GM10248 (cell line): ENCODE measurements around the gene GRAMD4.

Experiments used
- CTCF ChIA-PET: fragments of 300-600 bp; sonication (Branson Sonifier 250); formaldehyde crosslinking; extraction: SDS; loops from one replicate; lab custom pipeline; 2021; ENCODE audit warnings: antibody characterized with exemption; lab: Yijun Ruan, JAX
- POLR2A ChIA-PET: fragments of 350-650 bp; sonication (Branson Sonifier 250); formaldehyde crosslinking; extraction: SDS; loops from one replicate; lab custom pipeline; 2020; ENCODE audit warnings: antibody characterized with exemption; lab: Yijun Ruan, JAX
- DNase-seq: peaks from one replicate; pipeline ENCODE4 v3.0.0; 2012; ENCODE audit errors: extremely low spot score
- TF ChIP-seq, protein P1 (sequence below): IDR thresholded peaks from 2 replicates; pipeline ENCODE4 v1.5.1; 2012; ENCODE audit warnings: mild to moderate bottlenecking, low read depth; ENCODE audit errors: extremely low read depth, missing control alignments, control extremely low read depth

The GRAMD4 gene

DNA sequence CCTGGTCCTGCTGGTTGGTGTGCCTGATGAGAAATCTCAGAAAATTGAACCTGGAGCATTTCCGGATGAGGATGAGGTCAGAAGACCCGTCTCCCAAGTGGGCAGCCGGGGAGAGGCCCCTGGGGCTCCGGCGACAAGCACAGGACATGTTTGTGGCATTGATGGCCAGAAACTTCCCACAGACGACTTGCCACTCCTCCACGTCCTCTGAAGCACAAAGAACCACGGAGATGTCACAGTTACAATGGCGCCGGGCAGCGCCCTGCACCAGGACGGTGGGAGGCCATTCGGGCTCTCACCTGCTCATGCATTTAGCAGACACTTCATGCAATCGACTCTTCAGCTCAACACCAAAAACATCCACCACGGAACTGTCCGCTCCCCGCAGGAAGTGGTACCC lies 71.4 kb downstream of the GRAMD4 start:
- no peak for DNase-seq
- ChIA-PET POLR2A (no interaction called here), CTCF (interaction anchor here (1.3 kb wide), 1 partner anchor 10 kb away, joined by 3 read pairs; no protein-coding TSS in a partner anchor)
- TF ChIP-seq, protein P1, sequence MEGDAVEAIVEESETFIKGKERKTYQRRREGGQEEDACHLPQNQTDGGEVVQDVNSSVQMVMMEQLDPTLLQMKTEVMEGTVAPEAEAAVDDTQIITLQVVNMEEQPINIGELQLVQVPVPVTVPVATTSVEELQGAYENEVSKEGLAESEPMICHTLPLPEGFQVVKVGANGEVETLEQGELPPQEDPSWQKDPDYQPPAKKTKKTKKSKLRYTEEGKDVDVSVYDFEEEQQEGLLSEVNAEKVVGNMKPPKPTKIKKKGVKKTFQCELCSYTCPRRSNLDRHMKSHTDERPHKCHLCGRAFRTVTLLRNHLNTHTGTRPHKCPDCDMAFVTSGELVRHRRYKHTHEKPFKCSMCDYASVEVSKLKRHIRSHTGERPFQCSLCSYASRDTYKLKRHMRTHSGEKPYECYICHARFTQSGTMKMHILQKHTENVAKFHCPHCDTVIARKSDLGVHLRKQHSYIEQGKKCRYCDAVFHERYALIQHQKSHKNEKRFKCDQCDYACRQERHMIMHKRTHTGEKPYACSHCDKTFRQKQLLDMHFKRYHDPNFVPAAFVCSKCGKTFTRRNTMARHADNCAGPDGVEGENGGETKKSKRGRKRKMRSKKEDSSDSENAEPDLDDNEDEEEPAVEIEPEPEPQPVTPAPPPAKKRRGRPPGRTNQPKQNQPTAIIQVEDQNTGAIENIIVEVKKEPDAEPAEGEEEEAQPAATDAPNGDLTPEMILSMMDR: no peak

DNA sequence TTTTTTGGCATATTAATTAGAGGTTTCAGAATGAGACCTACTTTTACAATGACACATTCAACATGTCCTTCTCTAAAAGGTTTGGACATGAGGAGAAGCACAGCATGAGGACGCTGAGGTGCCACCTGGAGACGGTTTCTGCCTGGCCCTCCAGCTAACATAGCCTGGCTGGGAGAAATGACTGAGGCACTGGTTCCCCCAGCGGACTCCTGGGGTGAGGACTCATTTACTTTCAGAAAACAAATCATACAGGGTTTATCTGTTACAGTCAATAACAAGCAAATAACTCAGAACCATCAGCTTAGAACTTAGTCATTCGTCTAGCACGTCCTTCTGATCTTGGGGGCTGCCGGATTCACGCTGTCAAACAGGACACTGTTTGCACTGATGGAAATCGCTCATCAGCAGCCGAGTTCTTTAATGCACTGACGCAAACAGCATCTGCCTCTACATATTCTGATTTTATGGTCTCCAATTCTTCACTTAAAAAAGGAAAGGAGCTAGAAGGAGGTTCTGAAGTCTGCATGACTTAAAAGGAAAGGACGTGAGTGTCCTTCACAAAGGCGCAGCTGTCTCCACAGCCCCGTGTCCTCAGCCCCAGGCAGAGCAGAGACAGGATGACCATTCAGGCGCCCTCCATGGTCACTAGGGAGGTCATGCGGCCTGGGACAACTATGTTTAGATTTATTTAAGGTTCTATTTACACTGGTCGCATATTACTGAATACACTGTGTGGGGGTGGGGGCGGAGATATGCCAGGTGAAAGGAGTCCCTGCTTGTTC lies 73.6 kb downstream of the GRAMD4 start:
- CTCF ChIA-PET: interaction anchor here (0.6 to 0.7 kb wide), 2 partner anchors 39 to 130 kb away, joined by 3 read pairs; no protein-coding TSS in a partner anchor
- POLR2A ChIA-PET: no interaction called here
- DNase-seq: no peak

DNA sequence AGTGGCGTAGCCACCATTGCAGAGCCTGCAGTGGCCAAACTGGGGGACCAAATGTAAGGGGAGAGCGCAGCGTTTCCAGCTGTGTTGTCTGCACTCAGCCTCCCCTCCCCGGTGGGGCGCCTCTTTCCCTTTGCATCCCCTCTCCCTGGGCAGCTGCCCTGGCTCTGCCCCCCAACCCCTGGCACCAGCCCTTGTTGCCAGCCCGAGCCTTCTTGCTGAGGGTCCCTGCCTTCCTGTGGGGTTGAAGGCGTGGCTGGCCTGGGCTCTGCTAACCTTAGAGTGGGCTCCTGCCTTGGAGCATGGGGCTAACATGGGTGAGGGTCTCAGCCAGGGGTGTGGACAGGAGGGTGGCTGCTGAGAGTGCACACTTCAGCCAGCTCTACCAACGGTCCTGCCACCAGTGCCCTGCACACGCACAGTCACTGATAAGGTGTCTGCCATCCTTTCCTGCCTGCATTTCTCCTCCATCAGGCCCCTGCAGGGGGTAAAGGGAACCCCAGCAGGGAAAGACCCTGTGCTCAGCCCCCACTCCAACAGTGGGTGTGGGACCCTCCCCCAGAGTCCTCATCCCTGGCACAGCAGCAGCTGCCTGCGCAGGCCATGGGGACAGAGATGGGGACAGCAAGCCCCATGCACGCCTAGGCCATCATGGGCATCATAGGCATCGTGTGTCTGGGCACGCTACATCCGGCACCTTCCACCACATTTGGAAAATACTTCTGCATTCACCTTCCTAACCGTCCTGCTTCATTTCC lies 74.4 kb downstream of the GRAMD4 start:
- POLR2A ChIA-PET: no interaction called here

More for the DNA sequence above, 73.6 kb downstream of the GRAMD4 start:
- TF ChIP-seq, protein P1: no peak

DNA sequence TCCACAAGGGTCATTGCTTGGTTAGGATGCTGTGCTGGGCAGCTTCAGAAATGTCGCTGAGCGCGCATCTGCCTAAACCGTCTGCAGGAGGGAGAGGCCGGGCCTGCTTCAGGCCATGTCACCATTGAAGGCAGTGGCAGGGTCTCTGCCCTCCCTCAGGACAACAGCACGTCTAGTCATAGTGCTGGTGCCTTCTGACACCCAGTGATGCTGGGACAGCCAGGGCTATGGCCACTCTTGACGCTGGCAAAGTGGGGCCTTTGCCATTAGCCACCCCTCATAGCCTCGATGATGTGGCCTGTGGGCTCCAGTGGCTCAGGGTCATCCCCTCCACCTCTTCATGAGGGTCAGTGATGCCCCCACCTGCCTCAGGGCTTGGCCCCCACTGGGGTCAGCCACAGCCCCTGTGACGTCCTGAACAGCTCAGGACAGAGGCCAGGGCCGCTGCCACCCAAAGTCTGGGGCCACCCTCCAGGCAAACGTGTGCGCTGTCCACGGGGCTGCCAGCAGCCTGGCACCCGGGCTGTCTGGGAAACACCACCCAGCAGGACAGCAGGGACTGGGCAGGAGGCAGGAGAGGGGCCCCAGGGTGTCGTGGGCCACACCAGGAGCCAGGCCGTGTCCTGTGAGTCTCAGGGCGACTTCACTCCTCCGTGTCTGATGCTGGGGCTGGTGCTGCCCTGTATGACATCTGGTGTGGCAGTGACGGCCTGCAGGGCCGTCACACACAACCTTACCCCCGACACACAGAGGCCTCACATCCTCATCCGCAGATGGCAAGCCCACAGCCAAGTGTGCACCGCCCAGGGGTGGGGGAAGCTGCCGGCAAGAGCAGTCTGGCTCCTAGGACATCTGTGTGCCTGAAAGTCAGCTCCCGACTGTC lies 75.4 kb downstream of the GRAMD4 start:
- POLR2A ChIA-PET: no interaction called here
- no peak for DNase-seq
- CTCF ChIA-PET: no interaction called here
- TF ChIP-seq, protein P1: no peak

More for the DNA sequence above, 74.4 kb downstream of the GRAMD4 start:
- CTCF ChIA-PET: no interaction called here
- TF ChIP-seq, protein P1: no peak
- no peak for DNase-seq

DNA sequence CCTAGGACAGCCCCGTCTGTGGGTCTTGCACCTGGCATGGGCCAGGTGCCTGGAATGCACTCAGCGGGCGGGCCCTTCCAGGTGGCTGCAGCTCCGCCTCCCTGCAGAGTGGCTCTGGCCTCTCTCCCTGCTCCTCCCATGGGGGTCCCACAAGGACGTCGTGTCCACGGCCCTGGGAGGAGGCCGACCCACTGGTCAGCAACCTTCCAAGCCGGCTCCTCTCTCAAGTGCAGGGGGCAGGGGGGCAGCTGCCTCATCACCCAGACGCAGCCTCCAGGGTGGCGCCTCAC lies 76.0 kb downstream of the GRAMD4 start:
- TF ChIP-seq, protein P1: no peak
- DNase-seq: no peak
- ChIA-PET CTCF (no interaction called here), POLR2A (no interaction called here)

DNA sequence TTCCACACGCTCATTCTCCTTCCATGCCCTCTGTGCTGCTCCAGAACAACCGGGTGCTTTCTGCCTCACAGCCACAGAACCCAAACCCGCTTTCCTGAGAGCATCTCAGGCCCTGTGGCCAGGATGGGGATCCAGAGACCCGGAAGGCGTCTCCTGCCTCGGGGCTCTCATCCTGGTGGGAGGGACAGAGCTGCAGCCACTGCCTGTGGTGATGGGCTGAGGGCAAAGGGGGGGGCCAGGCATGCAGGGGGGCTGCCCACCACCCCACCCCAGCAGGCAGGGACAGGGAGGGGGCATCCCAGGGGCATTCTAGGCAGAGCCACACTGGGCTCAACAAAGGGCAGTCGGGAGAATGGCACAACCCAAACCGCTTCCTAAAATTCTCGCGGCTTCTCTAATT lies 76.4 kb downstream of the GRAMD4 start:
- ChIA-PET CTCF (no interaction called here), POLR2A (no interaction called here)
- no peak for DNase-seq
- TF ChIP-seq, protein P1: no peak
